Epithelial cell of proximal tubule (primary cell): ENCODE measurements around the gene PDXP. TPM values are rescaled to one million over a fixed set of nuclear protein-coding genes. Genes with fewer than 3 reads are reported as not detected.

Experiments
- DNase-seq: peaks from one replicate; pipeline ENCODE4 v3.0.0-alpha.2; 2011; ENCODE audit warnings: low read depth
- H3K4me3 ChIP-seq: 2 replicates; pipeline ENCODE4 v1.5.1; 2011; ENCODE audit warnings: low read depth, mild to moderate bottlenecking, low read length
- total RNA-seq: library from RNA; depleted of rRNA; stranded (reverse); fragments of >200 nt; gene quantifications from 2 replicates; pipeline ENCODE4 v1.2.3, GENCODE V29; 2015
- TF ChIP-seq, protein P1 (sequence below): conservative IDR thresholded peaks from 2 replicates; pipeline ENCODE4 v1.5.1; 2012; ENCODE audit warnings: low read depth, mild to moderate bottlenecking, low read length

The PDXP gene
- total RNA-seq, 1 donor from 2014 or later, result 21.0 TPM

DNA sequence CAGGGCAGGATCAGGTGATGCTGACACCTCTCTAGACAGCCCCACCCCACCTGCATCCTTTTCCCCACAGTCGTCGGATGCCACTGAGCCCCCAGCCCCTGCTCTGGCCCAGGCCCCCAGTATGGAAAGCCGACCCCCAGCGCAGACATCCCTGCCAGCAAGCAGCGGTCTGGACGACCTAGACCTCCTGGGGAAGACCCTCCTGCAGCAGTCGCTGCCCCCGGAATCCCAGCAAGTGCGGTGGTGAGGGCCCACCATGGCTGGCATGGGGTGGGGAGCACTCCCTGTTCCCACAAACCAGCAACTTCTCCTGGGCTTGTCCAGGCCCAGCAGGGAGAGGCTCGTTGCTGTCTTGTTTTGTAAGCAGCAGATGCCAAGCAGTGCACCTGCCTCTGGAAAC, 28.6 kb upstream of the PDXP start:
- no peak for DNase-seq
- TF ChIP-seq, protein P1, sequence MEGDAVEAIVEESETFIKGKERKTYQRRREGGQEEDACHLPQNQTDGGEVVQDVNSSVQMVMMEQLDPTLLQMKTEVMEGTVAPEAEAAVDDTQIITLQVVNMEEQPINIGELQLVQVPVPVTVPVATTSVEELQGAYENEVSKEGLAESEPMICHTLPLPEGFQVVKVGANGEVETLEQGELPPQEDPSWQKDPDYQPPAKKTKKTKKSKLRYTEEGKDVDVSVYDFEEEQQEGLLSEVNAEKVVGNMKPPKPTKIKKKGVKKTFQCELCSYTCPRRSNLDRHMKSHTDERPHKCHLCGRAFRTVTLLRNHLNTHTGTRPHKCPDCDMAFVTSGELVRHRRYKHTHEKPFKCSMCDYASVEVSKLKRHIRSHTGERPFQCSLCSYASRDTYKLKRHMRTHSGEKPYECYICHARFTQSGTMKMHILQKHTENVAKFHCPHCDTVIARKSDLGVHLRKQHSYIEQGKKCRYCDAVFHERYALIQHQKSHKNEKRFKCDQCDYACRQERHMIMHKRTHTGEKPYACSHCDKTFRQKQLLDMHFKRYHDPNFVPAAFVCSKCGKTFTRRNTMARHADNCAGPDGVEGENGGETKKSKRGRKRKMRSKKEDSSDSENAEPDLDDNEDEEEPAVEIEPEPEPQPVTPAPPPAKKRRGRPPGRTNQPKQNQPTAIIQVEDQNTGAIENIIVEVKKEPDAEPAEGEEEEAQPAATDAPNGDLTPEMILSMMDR, result no peak
- H3K4me3 ChIP-seq, result no peak overlapping the region

DNA sequence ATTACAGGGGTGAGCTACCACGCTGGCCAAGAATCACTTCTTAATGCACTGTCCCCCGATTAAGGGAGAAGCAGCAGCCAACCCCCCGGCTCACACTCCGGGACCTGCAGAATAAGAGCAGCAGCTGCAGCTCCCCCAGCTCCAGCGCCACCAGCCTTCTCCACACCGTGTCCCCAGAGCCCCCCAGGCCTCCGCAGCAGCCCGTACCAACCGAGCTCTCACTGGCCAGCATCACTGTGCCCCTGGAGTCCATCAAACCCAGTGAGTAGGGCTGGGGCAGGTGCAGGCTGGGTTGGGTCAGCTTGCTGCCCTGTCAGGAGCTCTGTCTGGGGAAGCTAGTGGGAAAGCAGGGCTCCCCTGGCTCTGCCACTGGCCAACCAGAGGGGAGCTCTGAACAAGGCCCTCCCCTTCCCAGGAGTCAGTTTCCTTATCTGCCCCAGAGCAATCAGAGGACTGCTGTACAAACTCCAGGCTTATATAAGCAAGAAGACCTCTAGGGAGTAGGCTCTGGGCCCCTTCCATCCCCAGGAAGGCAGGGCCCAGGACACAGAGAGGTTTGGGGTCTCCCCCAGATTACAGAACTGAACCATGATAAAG, 27.6 kb upstream of the PDXP start:
- TF ChIP-seq, protein P1, result no peak
- no peak for DNase-seq
- H3K4me3 ChIP-seq, result no peak overlapping the region

DNA sequence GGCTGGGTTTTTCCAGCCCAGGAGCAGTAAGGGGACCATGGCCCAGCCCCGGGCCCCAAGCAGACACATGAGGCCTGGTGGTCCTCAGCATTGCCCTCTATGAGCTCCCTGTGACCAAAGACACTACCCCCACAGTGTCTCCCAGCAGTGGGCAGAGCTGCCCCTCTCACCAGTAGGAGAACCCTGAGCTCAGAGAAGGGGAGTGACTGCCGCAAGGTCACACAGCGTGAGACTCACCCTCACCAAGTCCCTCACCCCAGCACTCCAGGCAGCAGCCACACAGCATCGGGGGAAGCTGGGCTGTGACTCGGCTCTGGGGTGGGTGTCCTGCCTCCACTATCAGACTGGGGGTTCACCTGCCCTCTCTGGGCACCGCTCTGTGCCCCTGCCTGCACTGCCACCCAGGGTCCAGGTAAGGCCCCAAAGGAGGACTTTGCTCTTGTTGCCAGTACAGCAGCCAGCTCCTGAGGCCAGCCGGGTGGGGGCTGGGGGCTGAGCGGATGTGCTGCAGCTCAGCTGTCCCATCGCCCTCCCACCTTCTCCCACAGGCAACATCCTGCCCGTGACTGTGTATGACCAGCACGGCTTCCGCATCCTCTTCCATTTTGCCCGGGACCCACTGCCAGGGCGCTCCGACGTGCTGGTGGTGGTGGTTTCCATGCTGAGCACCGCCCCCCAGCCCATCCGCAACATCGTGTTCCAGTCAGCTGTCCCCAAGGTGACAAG, 26.9 kb upstream of the PDXP start:
- no peak for DNase-seq
- no peak overlapping the region for H3K4me3 ChIP-seq
- TF ChIP-seq, protein P1, result no peak

DNA sequence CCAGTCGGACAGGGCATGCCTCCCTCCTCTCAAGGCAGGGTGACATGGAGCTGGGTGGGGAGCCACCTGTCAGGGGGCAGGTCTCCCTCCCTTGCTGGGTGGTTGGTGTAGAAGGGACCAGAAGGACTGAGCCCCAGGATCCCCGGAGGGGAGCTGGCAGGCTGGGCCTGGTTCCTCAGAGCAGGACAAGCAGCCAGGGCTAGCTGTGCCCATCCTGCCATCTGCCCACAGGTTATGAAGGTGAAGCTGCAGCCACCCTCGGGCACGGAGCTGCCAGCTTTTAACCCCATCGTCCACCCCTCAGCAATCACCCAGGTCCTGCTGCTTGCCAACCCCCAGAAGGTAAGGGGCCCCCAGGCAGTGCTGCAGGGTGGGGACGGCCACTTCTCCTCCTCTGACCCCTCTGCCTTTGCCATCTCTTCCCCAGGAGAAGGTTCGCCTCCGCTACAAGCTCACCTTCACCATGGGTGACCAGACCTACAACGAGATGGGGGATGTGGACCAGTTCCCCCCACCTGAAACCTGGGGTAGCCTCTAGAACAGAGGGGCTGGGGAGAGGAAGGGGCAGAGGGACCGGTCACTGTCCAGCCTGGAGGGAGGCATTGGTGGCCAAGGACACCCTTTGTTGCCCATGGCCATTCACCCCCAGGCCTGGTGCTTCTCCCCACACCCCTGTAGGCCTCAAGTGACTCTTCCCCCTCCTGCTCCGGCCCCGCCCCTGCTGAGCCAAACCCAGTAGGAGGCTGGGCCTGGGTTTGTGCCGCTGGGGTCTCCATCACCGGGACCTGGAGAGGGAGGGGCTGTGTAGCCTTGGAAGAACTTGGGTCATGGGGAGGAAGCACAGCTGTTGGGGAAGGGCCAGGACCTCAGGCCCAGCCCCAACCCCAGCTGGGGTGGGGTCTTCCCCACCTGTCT, 26.1 kb upstream of the PDXP start:
- TF ChIP-seq, protein P1, result no peak
- no peak for DNase-seq

DNA sequence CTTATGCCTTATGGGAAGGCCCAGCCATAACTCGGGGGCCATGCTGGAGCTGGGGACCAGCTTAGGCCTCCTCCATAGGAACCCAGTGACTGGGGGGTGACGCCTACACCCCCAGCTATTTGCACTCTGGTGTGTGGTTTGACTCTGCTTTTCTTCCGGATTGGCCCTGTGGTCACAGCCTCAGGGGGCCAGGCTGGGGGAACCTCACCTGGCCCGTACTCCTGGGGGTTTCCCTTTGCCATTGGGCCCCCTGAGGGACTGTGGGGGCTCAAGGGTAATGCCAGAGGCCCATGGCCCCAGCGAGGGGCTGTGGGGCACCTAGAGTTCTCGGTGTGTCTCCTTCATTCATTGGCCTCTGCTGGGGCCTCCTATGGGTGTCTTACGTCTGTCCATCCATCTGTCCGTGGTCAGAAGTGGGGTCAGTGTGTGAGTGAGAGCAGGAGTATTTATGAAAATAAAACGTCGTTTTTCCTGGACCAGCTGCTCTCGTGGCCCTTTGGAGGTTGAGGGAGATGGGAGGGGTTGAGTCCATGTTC, 25.4 kb upstream of the PDXP start:
- no peak overlapping the region for H3K4me3 ChIP-seq
- TF ChIP-seq, protein P1, result no peak
- DNase-seq, result no peak

More for the DNA sequence above, 26.1 kb upstream of the PDXP start:
- H3K4me3 ChIP-seq, result no peak overlapping the region

DNA sequence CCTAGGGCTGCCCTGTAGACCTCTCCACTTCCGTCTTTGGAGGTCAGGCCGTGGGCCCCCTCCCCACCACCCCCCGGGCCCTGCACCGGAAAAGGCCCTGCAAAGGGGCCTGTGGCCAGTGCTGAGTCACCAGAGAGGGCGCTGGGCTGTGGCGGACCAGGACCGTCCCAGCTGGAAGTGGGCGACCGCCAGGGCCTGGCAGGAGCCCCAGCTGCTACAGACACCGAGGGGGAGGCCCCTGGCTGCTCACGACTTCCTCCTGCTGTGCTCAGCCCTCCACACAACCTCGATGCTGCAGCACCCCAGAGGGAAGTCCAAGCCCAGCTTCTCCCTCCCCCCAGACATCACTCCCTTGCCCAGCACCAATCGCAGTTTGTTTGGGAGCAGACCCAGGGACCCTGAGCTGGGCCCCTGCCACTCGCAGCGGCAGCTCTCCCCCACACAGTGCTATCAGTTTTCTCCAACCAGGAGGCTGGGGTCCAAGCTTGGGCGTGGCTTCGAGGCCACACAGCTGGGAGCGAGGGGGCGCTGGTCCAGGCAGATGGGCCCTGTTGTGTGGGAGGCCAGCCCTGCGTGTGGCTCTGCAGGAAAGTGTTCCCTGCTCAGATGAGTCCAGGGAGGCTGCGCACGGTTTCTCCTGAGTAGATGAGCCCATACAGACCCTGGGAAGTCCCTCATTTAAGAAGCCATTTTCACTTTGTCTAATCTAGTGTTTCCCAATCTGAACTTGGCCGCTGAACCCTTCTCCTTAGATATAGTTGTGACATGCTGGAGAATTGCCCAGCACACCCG, 24.7 kb upstream of the PDXP start:
- TF ChIP-seq, protein P1, result peak; percentile 16
- H3K4me3 ChIP-seq, result no peak overlapping the region
- DNase-seq, result no peak
